GM10266 (cell line): ENCODE measurements around the gene SHLD2.
"Not testable (repeated sequence)": the region's sequence is repeated elsewhere in the genome, so short reads cannot be mapped to it uniquely, and the experiment has no call there.

Experiments
- DNase-seq: peaks from one replicate; pipeline ENCODE4 v3.0.0; 2012; ENCODE audit errors: extremely low spot score
- CTCF ChIP-seq: IDR thresholded peaks from 2 replicates; pipeline ENCODE4 v1.5.1; 2012; ENCODE audit warnings: mild to moderate bottlenecking, low read depth; ENCODE audit not compliant: control insufficient read depth, insufficient read depth; ENCODE audit errors: missing control alignments

SHLD2 gene

GRCh38 chr10:87090779-87091178 lies 4.2 kb upstream of the SHLD2 start:
- TF ChIP-seq CTCF, result no peak
- DNase-seq, result no peak

GRCh38 chr10:87092376-87092860 lies 2.6 kb upstream of the SHLD2 start:
- no peak for DNase-seq
- TF ChIP-seq CTCF, result no peak

GRCh38 chr10:87092861-87093631 lies 2.0 kb upstream of the SHLD2 start:
- no peak for TF ChIP-seq CTCF
- peak; percentile 23 for DNase-seq

GRCh38 chr10:87093632-87094372 lies 1.2 kb upstream of the SHLD2 start:
- peak; percentile 67 for DNase-seq
- TF ChIP-seq CTCF, result no peak

- peak; percentile 0 for TF ChIP-seq CTCF
- peak; percentile 81 for DNase-seq
Measured at GRCh38 chr10:87095236-87095945, 385 bp downstream of the SHLD2 start.

GRCh38 chr10:87101996-87102395 lies 7.0 kb downstream of the SHLD2 start:
- no peak for TF ChIP-seq CTCF

GRCh38 chr10:87104727-87105126 lies 9.7 kb downstream of the SHLD2 start:
- DNase-seq, result not testable (repeated sequence)

More at GRCh38 chr10:87101996-87102395, 7.0 kb downstream of the SHLD2 start:
- DNase-seq, result no peak
